D721Med (cell line): ENCODE results near the gene SP4.
"Not testable (repeated sequence)": the region's sequence is repeated elsewhere in the genome, so short reads cannot be mapped to it uniquely, and the experiment has no call there.

ENCODE experiments used
- DNase-seq: peaks from one replicate; pipeline ENCODE4 v3.0.0; 2011; ENCODE audit warnings: low spot score; ENCODE audit not compliant: insufficient read length
- FAIRE-seq: peaks from 2 replicates; lab custom pipeline; 2011; peaks lifted over from hg19 to GRCh38; lab: Jason Lieb, UNC
- CTCF ChIP-seq: IDR thresholded peaks from 2 replicates; pipeline ENCODE4 v1.5.1; 2012; ENCODE audit warnings: mild to moderate bottlenecking, control low read depth; ENCODE audit not compliant: insufficient read depth; ENCODE audit errors: missing control alignments

Gene SP4

GRCh38 chr7:21514062-21514461 is 86.2 kb downstream of the SP4 start:
- TF ChIP-seq CTCF: no peak
- FAIRE-seq (no peak), DNase-seq (no peak)

GRCh38 chr7:21524680-21525079 is 96.8 kb downstream of the SP4 start:
- FAIRE-seq (no peak), DNase-seq (no peak)
- no peak for TF ChIP-seq CTCF

GRCh38 chr7:21526007-21526406 is 98.1 kb downstream of the SP4 start:
- peak; percentile 10 for TF ChIP-seq CTCF
- no peak for FAIRE-seq
- no peak for DNase-seq

GRCh38 chr7:21526448-21526847 is 98.6 kb downstream of the SP4 start:
- FAIRE-seq (no peak), DNase-seq (no peak)
- TF ChIP-seq CTCF: no peak

GRCh38 chr7:21532485-21532884 is 104.6 kb downstream of the SP4 start:
- not testable (repeated sequence) for DNase-seq, FAIRE-seq

GRCh38 chr7:21533646-21534045 is 105.8 kb downstream of the SP4 start:
- DNase-seq, FAIRE-seq: not testable (repeated sequence)

GRCh38 chr7:21536445-21537118 is 108.7 kb downstream of the SP4 start:
- DNase-seq, FAIRE-seq: not testable (repeated sequence)

- TF ChIP-seq CTCF: no peak
- FAIRE-seq (no peak), DNase-seq (no peak)
Measured at GRCh38 chr7:21538936-21539495, 111.1 kb downstream of the SP4 start.
